HepG2 (cell line): ENCODE measurements around the gene NPB. TPM values are rescaled to one million over a fixed set of nuclear protein-coding genes. Genes with fewer than 3 reads are reported as not detected.

Experiments
- ARID2 ChIP-seq: sonication (generic); formaldehyde crosslinking; IDR thresholded peaks from 2 replicates; pipeline ENCODE4 v1.8.1; 2022; ENCODE audit warnings: mild to moderate bottlenecking, missing genetic modification reagents, borderline replicate concordance
- ARNT2 ChIP-seq: sonication (generic); formaldehyde crosslinking; IDR thresholded peaks from 2 replicates; pipeline ENCODE4 v1.8.0; 2022; ENCODE audit warnings: mild to moderate bottlenecking, low read depth, missing genetic modification reagents, moderate library complexity
- CEBPZ ChIP-seq: IDR thresholded peaks from 2 replicates; pipeline ENCODE4 v1.6.1; 2012; ENCODE audit warnings: low read length, improper control_type of control experiment
- CENPX ChIP-seq: sonication (generic); formaldehyde crosslinking; IDR thresholded peaks from 2 replicates; pipeline ENCODE4 v1.9.0; 2021; ENCODE audit warnings: mild to moderate bottlenecking, missing genetic modification reagents, moderate library complexity
- ELK4 ChIP-seq: sonication (generic); formaldehyde crosslinking; IDR thresholded peaks from 2 replicates; pipeline ENCODE4 v1.9.0; 2021; ENCODE audit warnings: missing genetic modification reagents, borderline replicate concordance
- FOXK2 ChIP-seq: fragments of 450-650 bp; IDR thresholded peaks from 2 replicates; pipeline ENCODE4 v1.6.1; 2016
- NR3C1 ChIP-seq: sonication (generic); formaldehyde crosslinking; IDR thresholded peaks from 2 replicates; pipeline ENCODE4 v1.4.0; 2020; ENCODE audit warnings: missing genetic modification reagents
- SKIL ChIP-seq: sonication (generic); formaldehyde crosslinking; IDR thresholded peaks from 2 replicates; pipeline ENCODE4 v1.8.0; 2022; ENCODE audit warnings: missing genetic modification reagents, mild to moderate bottlenecking, moderate library complexity, borderline replicate concordance
- TFAP4 ChIP-seq: sonication (generic); IDR thresholded peaks from 2 replicates; pipeline ENCODE4 v1.6.1; 2016; ENCODE audit warnings: low read depth, borderline replicate concordance
- ZBTB14 ChIP-seq: sonication (generic); formaldehyde crosslinking; IDR thresholded peaks from 2 replicates; pipeline ENCODE4 v1.4.0; 2020; ENCODE audit warnings: missing genetic modification reagents
- ZBTB2 ChIP-seq: sonication (generic); formaldehyde crosslinking; IDR thresholded peaks from 2 replicates; pipeline ENCODE4 v1.8.0; 2022; ENCODE audit warnings: low read depth, missing genetic modification reagents
- ZFP90 ChIP-seq: sonication (generic); formaldehyde crosslinking; IDR thresholded peaks from 2 replicates; pipeline ENCODE4 v1.8.0; 2022; ENCODE audit warnings: missing genetic modification reagents, mild to moderate bottlenecking, inconsistent platforms, borderline replicate concordance
- ZFP91 ChIP-seq: sonication (generic); formaldehyde crosslinking; IDR thresholded peaks from 2 replicates; pipeline ENCODE4 v1.9.0; 2022; ENCODE audit warnings: missing genetic modification reagents, mild to moderate bottlenecking, borderline replicate concordance
- ZNF264 ChIP-seq: sonication (generic); formaldehyde crosslinking; IDR thresholded peaks from 2 replicates; pipeline ENCODE4 v1.4.0; 2020; ENCODE audit warnings: missing genetic modification reagents
- ZNF329 ChIP-seq: sonication (generic); formaldehyde crosslinking; IDR thresholded peaks from 2 replicates; pipeline ENCODE4 v1.9.0; 2021; ENCODE audit warnings: low read depth, mild to moderate bottlenecking, missing genetic modification reagents
- ZNF652 ChIP-seq: IDR thresholded peaks from 2 replicates; pipeline ENCODE4 v1.6.1; 2016; ENCODE audit warnings: low read depth, borderline replicate concordance
- polyA plus RNA-seq, 8 experiments: library from polyadenylated mRNA; depleted of rRNA in 3 of 8; stranded (reverse) in 7 of 8; unstranded in 1 of 8; fragments of >200 nt; fragmentation: Illumina TruSeq in 4 of 8; extraction: Trizol in 4 of 8; gene quantifications; 2 replicates each; pipeline versions ENCODE4 v1.2.1 to v1.2.3, GENCODE V29; 2011 to 2016; ENCODE audit warnings: low read depth in 4 of 8, missing spikeins in 1 of 8, mixed read lengths in 1 of 8; ENCODE audit not compliant: insufficient read depth in 1 of 8
- total RNA-seq, 5 experiments: library from RNA; depleted of rRNA; stranded (reverse); fragments of >200 nt; fragmentation: Illumina TruSeq; extraction: Trizol; gene quantifications; 2 replicates each; pipeline ENCODE4 v1.2.3, GENCODE V29; 2016; ENCODE audit warnings: low read depth in 1 of 5

Gene NPB
- total and polyA plus RNA-seq, 2 of the 13 experiments (the other 11 are each of a cell fraction or from before 2014, with no cell fraction given) = 0.11 to 0.93 TPM

- no peak for TF ChIP-seq CEBPZ
- TF ChIP-seq ZNF652 (CRISPR knock-in tag) = no peak
- TF ChIP-seq CENPX = no peak
- no peak for TF ChIP-seq ZNF329 (CRISPR knock-in tag)
- no peak for TF ChIP-seq ZNF264 (CRISPR knock-in tag)
- TF ChIP-seq ELK4 (CRISPR knock-in tag) = no peak
- TF ChIP-seq ZBTB2 = peak; percentile 71; the same call in 1 of the 2 replicates
- TF ChIP-seq TFAP4 = no peak; the same call in 1 of the 2 replicates
- TF ChIP-seq ARNT2 (CRISPR knock-in tag) = no peak
- 0 out of 2 replicates have a peak, but pooled peaks have one; percentile 48 for TF ChIP-seq ARID2 (CRISPR knock-in tag)
- no peak; the same call in none of the 2 replicates for TF ChIP-seq ZFP91 (CRISPR knock-in tag)
- peak; percentile 45 for TF ChIP-seq SKIL
- TF ChIP-seq ZFP90 = no peak; the same call in 1 of the 2 replicates
- TF ChIP-seq NR3C1 (CRISPR knock-in tag) = no peak
- no peak for TF ChIP-seq FOXK2
- TF ChIP-seq ZBTB14 (CRISPR knock-in tag) = no peak
Observed at GRCh38 chr17:81867991-81868673, 33.9 kb upstream of the NPB start (continued).
